BLaER1 treated with 17β-estradiol and CSF1 and Interleukin-3, amounts not matched to agents 10 nM and 100 nM (cell line): ENCODE measurements around the gene MCC.

Experiments used
- H3K27ac ChIP-seq, 11 experiments: shearing (Covaris generic); formaldehyde crosslinking; 2 replicates each; pipeline ENCODE4 v1.8.1; 2022
- H3K27me3 ChIP-seq, 11 experiments: shearing (Covaris generic); formaldehyde crosslinking; 2 replicates each; pipeline ENCODE4 v1.8.1; 2022
- H3K36me3 ChIP-seq, 11 experiments: shearing (Covaris generic); formaldehyde crosslinking; 2 replicates each; pipeline ENCODE4 v1.8.1; 2022
- H3K4me1 ChIP-seq, 10 experiments: shearing (Covaris generic); formaldehyde crosslinking; 2 replicates each; pipeline ENCODE4 v1.8.1; 2022
- H3K4me2 ChIP-seq, 11 experiments: shearing (Covaris generic); formaldehyde crosslinking; 2 replicates each; pipeline ENCODE4 v1.8.1; 2022
- H3K4me3 ChIP-seq, 10 experiments: shearing (Covaris generic); formaldehyde crosslinking; 2 replicates each; pipeline ENCODE4 v1.8.1; 2022
- H3K9ac ChIP-seq, 11 experiments: shearing (Covaris generic); formaldehyde crosslinking; 2 replicates each; pipeline ENCODE4 v1.8.1; 2022
- H3K9me3 ChIP-seq, 11 experiments: shearing (Covaris generic); formaldehyde crosslinking; replicated peaks in 1 of 11; 2 replicates each; pipeline ENCODE4 v1.8.1; 2022
- H4K20me1 ChIP-seq, 11 experiments: shearing (Covaris generic); formaldehyde crosslinking; 2 replicates each; pipeline ENCODE4 v1.8.1; 2022
- Cebpa-rat ChIP-seq, 11 experiments: shearing (Covaris generic); IDR thresholded peaks; 2 replicates each; pipeline ENCODE4 v1.8.1; 2022

The MCC gene

DNA sequence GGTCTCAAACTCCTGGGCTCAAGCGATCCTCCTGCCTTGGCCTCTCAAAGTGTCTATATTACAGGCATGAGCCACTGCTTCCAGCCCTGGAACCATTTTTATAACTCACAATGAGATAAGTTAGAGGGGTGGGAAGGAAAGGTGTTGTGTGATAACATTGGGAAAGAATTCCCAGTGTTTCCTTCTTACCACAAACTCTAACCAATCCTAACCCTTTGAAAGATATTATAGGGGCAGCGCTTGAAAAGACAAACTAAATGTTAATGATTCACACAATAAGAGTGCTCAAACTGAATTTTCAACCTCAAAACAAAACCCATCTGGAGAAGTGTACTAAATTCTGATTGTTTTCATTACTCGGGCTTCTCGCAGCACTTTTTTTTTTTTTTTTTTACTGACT is 163.2 kb downstream of the MCC start:
- no peak for TF ChIP-seq Cebpa-rat (IDR thresholded peaks at IDR 0.05)

DNA sequence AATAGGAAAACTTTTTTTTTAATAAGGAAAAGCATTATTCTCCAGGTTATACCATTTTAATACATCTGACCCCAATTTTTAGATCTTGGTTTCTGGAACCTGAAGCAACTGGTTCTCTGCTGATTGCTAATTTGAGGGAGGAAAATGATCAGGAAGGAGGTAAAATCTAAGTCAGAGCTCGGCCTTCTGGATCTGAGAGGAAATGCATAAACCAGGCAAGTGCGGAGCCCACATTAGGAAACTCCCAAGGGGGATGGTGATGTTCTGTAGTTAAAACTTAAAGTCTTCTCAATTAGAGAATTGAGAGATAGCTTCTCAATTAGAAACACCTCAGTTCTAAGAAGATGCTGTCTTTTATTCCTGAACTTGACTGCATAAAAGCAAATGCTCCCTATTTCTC is 167.0 kb downstream of the MCC start:
- TF ChIP-seq Cebpa-rat (IDR thresholded peaks at IDR 0.05): no peak
- Histone ChIP-seq H3K4me1 (peaks cover 0 to 13% (median 7%) of the 10 kb centered on the region in 10 experiments; a peak in 14 of 20 replicates), H3K4me3 (no peak overlapping the region), H4K20me1 (no peaks in the 10 kb centered on the region), H3K9ac (no peak overlapping the region), H3K27me3 (no peaks in the 10 kb centered on the region), H3K36me3 (no peaks in the 10 kb centered on the region), H3K4me2 (peak overlapping the region in 8 of 11 experiments; percentile 8 to 58 (median 30); a peak in 14 of 22 replicates), H3K27ac (no peak overlapping the region), H3K9me3 (no peaks in the 10 kb centered on the region)

More for the DNA sequence above, 163.2 kb downstream of the MCC start:
- Histone ChIP-seq H3K4me2 (no peak overlapping the region), H3K4me1 (peaks cover 0 to 13% (median 8%) of the 10 kb centered on the region in 10 experiments; a peak in 17 of 20 replicates), H3K36me3 (no peaks in the 10 kb centered on the region), H3K27me3 (no peaks in the 10 kb centered on the region), H4K20me1 (no peaks in the 10 kb centered on the region), H3K9ac (no peak overlapping the region), H3K27ac (no peak overlapping the region), H3K4me3 (no peak overlapping the region), H3K9me3 (no peaks in the 10 kb centered on the region)

DNA sequence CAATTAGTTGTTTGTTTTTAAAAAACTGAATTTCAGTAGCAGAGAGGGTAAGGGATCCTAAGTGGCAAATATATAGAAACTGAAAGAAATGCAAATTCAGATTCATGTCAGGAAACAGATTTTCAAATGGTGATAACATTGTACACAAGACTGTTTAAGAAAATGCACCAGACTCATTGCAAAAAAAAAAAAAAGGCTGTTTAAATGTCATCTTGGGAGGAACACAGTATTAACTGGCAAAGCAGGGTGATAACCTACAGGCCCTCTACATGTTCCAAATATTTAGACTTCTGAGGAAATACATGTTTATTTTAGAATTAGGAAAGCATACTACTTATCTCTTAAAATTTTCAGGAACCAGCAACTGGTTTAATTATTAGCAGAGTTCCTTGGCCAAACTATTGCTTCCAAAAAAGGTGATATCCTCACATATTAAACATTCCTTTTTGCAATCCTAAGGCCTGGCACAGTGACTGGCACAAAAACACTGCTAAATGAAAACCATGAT is 167.9 kb downstream of the MCC start:
- Histone ChIP-seq H3K4me2 (no peak overlapping the region), H3K27ac (no peak overlapping the region), H3K4me3 (no peak overlapping the region), H3K36me3 (no peaks in the 10 kb centered on the region), H3K9ac (no peak overlapping the region), H3K27me3 (no peaks in the 10 kb centered on the region), H3K4me1 (peaks cover 0 to 13% (median 7%) of the 10 kb centered on the region in 10 experiments; a peak in 14 of 20 replicates), H4K20me1 (no peaks in the 10 kb centered on the region), H3K9me3 (no peaks in the 10 kb centered on the region)
- no peak for TF ChIP-seq Cebpa-rat (IDR thresholded peaks at IDR 0.05)

DNA sequence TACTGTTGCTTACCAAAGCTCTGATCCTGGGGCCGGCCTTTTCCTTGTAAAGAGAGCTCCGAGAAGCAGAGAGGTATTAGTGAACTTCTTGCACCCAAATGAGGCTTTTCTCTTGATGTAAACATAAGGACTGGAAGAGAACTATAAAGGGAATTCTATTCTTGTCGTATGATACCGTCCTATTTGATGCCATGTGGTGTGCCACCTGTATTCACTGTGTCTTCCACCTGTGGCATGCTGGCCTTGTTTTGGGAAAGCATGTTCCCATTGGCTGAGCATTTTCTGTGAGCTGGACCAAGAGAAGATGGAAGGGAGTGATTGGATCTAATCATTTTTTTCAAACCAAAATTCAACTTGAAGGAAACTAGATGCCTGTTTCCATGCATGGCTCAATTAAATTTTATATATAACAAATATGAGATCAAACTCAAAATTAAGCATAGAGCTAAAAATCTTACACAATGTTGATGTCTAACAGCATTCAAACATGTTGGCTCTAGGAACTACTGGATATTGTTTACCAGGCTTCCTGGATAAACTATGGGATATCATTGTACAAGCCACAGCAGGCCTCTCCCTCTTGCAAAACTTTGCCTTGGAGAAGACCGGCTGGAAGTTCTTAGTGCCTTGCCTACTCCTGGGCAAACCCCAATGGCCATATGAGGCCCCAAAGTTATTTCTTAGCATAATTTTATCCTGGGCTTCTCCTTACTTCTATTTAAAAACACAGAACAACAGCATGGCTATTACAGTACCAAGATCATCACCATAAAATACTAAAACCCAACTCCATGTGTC is 168.8 kb downstream of the MCC start:
- Histone ChIP-seq H3K36me3 (no peaks in the 10 kb centered on the region), H3K4me3 (no peak overlapping the region), H3K27me3 (no peaks in the 10 kb centered on the region), H3K4me1 (peaks cover 0 to 13% (median 7%) of the 10 kb centered on the region in 10 experiments; a peak in 14 of 20 replicates), H3K9me3 (no peaks in the 10 kb centered on the region), H3K9ac (no peak overlapping the region), H3K27ac (no peak overlapping the region), H3K4me2 (no peak overlapping the region), H4K20me1 (no peaks in the 10 kb centered on the region)
- no peak for TF ChIP-seq Cebpa-rat (IDR thresholded peaks at IDR 0.05)

DNA sequence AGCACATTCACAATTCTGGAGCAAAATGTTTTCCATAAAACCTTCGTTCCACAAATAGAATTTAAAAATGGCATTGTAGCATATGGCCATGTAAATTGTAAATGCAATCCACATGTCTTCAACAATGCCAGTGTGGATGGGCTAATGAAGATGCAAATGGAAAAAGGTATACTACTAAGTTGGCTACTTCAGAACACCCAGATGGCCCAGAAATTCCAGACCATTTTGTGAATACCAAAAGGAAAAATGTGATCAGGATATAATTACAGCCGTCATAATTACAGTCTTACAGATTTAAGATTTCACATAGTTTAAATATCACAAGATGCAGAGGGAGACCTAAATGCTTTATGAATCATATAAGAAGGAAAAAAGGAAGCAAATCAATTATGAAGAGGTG is 170.6 kb downstream of the MCC start:
- H4K20me1 ChIP-seq: no peaks in the 10 kb centered on the region
- no peak overlapping the region for H3K27ac ChIP-seq
- H3K9me3 ChIP-seq: no peaks in the 10 kb centered on the region
- H3K4me2 ChIP-seq: no peak overlapping the region
- H3K4me3 ChIP-seq: no peak overlapping the region
- no peak for TF ChIP-seq Cebpa-rat (IDR thresholded peaks at IDR 0.05)
- peaks cover 0 to 13% (median 7%) of the 10 kb centered on the region in 10 experiments; a peak in 14 of 20 replicates for H3K4me1 ChIP-seq
- H3K27me3 ChIP-seq: no peaks in the 10 kb centered on the region
- H3K36me3 ChIP-seq: no peaks in the 10 kb centered on the region
- H3K9ac ChIP-seq: no peak overlapping the region

DNA sequence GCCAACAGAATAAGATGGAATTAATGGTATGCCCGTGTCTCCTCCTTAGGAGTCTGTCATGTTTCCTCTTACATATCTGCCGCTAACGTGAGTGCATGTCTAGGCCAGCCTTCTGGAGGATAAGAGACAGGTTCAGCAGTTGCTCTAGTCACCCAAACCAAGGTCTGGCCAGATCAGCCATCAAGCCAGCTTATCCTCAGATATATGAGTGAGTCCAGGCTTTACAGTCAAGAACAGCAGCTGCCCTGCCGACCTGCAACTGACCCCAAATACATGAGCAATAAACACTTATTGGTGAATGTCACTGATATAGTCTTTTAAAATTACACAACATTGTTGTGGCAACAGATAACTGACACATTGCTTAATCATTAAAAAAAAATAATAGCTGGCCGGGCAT is 177.0 kb downstream of the MCC start:
- Histone ChIP-seq H3K4me3 (no peak overlapping the region), H3K27ac (no peak overlapping the region), H3K4me2 (no peak overlapping the region), H3K9ac (no peak overlapping the region), H3K27me3 (peaks cover 0 to 6% (median 0%) of the 10 kb centered on the region in 11 experiments; a peak in 1 of 22 replicates), H4K20me1 (no peaks in the 10 kb centered on the region), H3K9me3 (no peaks in the 10 kb centered on the region), H3K4me1 (no peaks in the 10 kb centered on the region), H3K36me3 (no peaks in the 10 kb centered on the region)
- no peak for TF ChIP-seq Cebpa-rat (IDR thresholded peaks at IDR 0.05)

DNA sequence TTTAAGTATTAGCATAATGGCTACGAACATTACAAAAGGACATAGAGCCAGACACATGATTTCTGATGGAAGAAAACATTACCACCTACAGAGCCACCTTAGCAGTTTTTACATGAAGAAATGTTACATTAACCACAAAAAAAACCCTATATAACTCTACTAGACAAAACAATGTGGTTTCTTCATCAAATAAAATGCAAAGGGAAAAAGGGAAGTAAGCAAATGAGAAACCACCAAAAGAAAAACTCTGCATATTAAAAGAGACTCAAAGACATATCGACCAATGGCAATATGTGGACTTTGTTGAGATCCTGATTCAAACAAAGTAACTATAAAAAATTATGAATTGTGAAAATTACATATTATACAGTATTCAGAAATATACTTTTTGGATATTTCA is 186.1 kb downstream of the MCC start:
- Histone ChIP-seq H3K4me1 (peaks cover 0 to 17% (median 0%) of the 10 kb centered on the region in 10 experiments; a peak in 5 of 20 replicates), H3K4me3 (no peak overlapping the region), H3K27me3 (peaks cover 0 to 56% (median 0%) of the 10 kb centered on the region in 11 experiments; a peak in 6 of 22 replicates), H3K9me3 (no peaks in the 10 kb centered on the region), H4K20me1 (0 out of 22 replicates have a peak, but pooled peaks cover 0 to 6% (median 0%) of the 10 kb centered on the region in 11 experiments), H3K36me3 (no peaks in the 10 kb centered on the region), H3K4me2 (0 out of 22 replicates have a peak overlapping the region, but pooled peaks of 1 of the 11 experiments have one; percentile 16), H3K27ac (no peak overlapping the region), H3K9ac (no peak overlapping the region)
- TF ChIP-seq Cebpa-rat (IDR thresholded peaks at IDR 0.05): no peak

DNA sequence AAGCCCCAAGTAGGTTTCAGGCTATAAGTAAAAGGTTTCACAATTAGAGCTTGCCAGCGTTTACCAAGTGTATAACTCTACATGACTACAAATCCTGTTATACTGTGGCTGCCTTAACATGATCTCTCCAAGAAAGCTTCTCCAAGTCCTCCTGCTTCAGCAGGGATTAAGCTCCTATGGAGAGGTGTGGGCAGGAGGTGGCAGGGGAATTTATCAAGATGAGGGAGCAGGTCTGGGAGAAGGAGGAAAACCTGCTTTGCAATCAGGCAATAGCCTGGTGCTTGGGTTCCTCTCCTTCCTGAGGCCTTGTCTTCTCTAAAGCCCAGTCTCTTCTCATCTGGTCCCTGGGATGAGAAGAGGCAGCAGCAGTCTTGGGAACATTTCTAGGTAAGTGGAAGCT is 188.7 kb downstream of the MCC start:
- no peak overlapping the region for H3K9ac ChIP-seq

DNA sequence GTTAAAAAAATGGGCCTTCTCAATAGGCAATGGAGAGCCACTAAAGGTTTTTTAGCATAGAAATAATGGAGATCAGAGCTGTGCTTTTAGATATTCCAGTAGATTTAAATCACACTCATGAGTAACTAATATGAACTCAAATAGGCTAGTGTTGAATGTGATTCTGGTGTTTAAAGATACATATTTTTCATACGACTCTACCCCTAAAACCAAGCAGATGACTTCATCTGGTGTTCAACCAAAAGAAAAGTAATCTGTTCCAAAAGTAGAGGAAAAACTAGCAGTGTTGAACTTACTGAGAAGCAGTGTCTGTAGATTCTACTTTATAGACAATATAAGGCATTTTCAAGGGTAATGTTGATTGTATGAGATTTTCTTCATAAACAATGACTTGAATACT is 191.6 kb downstream of the MCC start:
- Histone ChIP-seq H4K20me1 (peaks cover 0 to 25% (median 0%) of the 10 kb centered on the region in 11 experiments; a peak in 1 of 22 replicates), H3K4me1 (peaks cover 6 to 23% (median 17%) of the 10 kb centered on the region in 10 experiments; a peak in 19 of 20 replicates), H3K9ac (no peak overlapping the region), H3K4me3 (no peak overlapping the region), H3K4me2 (no peak overlapping the region), H3K27ac (no peak overlapping the region), H3K27me3 (peaks cover 35 to 85% (median 44%) of the 10 kb centered on the region in 11 experiments), H3K36me3 (no peaks in the 10 kb centered on the region), H3K9me3 (no peaks in the 10 kb centered on the region)
- no peak for TF ChIP-seq Cebpa-rat (IDR thresholded peaks at IDR 0.05)

More for the DNA sequence above, 188.7 kb downstream of the MCC start:
- H3K36me3 ChIP-seq: no peaks in the 10 kb centered on the region
- no peak overlapping the region for H3K27ac ChIP-seq
- H3K4me2 ChIP-seq: no peak overlapping the region
- no peak for TF ChIP-seq Cebpa-rat (IDR thresholded peaks at IDR 0.05)
- no peak overlapping the region for H3K4me3 ChIP-seq
- 0 out of 22 replicates have a peak, but pooled peaks cover 0 to 11% (median 0%) of the 10 kb centered on the region in 11 experiments for H4K20me1 ChIP-seq
- H3K4me1 ChIP-seq: peaks cover 4 to 17% (median 7%) of the 10 kb centered on the region in 10 experiments; a peak in 15 of 20 replicates
- no peaks in the 10 kb centered on the region for H3K9me3 ChIP-seq
- peaks cover 10 to 76% (median 15%) of the 10 kb centered on the region in 11 experiments for H3K27me3 ChIP-seq
